Measurements from ENCODE around the gene ABTB2. TPM values are rescaled to one million over a fixed set of nuclear protein-coding genes. Genes with fewer than 3 reads are reported as not detected.

ABTB2 gene
- total RNA-seq, 1 experiment from 2014 or later: 5.5 TPM

DNA sequence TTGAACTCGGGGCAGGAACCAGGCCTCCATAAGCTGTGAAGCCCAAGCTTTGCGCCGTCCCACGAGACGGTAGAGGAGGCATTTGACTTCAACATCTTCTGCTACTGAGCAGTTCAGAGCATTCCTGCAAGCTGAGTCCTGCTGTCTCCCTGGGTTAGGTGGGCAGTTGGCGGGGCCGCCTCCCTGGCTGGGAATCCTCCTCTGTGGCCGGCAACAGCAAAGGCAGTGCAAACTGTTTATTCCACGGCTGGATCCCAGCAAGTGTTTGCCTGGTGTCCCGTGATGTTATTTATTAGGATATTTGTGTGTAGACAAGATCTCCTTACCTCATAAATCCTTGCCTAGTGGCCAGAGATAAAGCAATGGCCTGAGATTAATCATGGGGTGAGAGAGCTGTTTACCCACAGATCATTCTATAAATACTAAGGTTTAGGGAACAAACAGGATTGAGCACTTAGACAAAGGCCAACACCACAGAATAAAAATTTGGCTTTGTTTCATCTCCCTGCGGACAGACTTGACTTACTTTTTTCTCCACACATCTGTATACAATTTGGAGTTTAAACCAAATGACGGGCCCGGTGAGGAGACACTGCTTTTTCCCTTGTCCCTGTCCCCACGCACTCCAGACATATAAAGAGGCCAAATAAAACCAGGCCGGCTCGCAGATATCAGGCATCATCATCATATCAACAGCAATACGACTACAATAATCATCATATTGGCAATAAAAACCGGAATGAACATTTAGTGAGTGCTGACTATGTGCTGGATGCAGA, 189.0 kb downstream of the ABTB2 start:
- H3K27me3 ChIP-seq (ENCODE audit: insufficient read depth, low read length): no peaks in the 10 kb centered on the region; the same call in 1 of the 2 replicates
- no peak overlapping the region for H2AFZ ChIP-seq (ENCODE audit: low read length)
- H3K14ac ChIP-seq (ENCODE audit: insufficient read depth, low read length): no peak overlapping the region
- H2BK120ac ChIP-seq (ENCODE audit: low read depth, low read length, poor library complexity, severe bottlenecking): no peak overlapping the region
- no peak overlapping the region for H2BK5ac ChIP-seq (ENCODE audit: insufficient read length, low read length)
- no peak overlapping the region for H3K4me2 ChIP-seq (ENCODE audit: insufficient read depth, insufficient read length, low read length)
- H2AK5ac ChIP-seq (ENCODE audit: insufficient read length, low read length): no peak overlapping the region
- DNase-seq: no peak
- no peak overlapping the region for H2BK15ac ChIP-seq (ENCODE audit: low read depth, low read length)
- H3K23ac ChIP-seq (ENCODE audit: insufficient read length, low read depth, low read length): no peak overlapping the region
- no peak overlapping the region for H3K4ac ChIP-seq (ENCODE audit: low read depth, low read length)
- no peaks in the 10 kb centered on the region for H3K79me1 ChIP-seq (ENCODE audit: insufficient read depth, low read depth, low read length, poor library complexity, severe bottlenecking)
- H3K4me3 Mint-ChIP-seq: no peak overlapping the region
- no peaks in the 10 kb centered on the region for H3K9me3 Mint-ChIP-seq
- TF ChIP-seq, protein P1, sequence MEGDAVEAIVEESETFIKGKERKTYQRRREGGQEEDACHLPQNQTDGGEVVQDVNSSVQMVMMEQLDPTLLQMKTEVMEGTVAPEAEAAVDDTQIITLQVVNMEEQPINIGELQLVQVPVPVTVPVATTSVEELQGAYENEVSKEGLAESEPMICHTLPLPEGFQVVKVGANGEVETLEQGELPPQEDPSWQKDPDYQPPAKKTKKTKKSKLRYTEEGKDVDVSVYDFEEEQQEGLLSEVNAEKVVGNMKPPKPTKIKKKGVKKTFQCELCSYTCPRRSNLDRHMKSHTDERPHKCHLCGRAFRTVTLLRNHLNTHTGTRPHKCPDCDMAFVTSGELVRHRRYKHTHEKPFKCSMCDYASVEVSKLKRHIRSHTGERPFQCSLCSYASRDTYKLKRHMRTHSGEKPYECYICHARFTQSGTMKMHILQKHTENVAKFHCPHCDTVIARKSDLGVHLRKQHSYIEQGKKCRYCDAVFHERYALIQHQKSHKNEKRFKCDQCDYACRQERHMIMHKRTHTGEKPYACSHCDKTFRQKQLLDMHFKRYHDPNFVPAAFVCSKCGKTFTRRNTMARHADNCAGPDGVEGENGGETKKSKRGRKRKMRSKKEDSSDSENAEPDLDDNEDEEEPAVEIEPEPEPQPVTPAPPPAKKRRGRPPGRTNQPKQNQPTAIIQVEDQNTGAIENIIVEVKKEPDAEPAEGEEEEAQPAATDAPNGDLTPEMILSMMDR (conservative IDR thresholded peaks at IDR 0.05): no peak
- H3K18ac ChIP-seq (ENCODE audit: insufficient read length, low read depth, low read length): no peak overlapping the region
- no peak overlapping the region for H2BK12ac ChIP-seq (ENCODE audit: insufficient read length, low read depth, low read length)
- peaks cover 0 to 3% (median 0%) of the 10 kb centered on the region in 3 experiments; a peak in 2 of 7 replicates for H3K36me3 Mint-ChIP-seq (ENCODE audit: insufficient read depth in 1 of 3, low read depth in 3 of 3)
- no peak overlapping the region for H4K8ac ChIP-seq (replicated peaks; ENCODE audit: insufficient read length, low read depth, low read length)
- no peak overlapping the region for H3T11ph ChIP-seq (ENCODE audit: low read length)
- H3K4me1 Mint-ChIP-seq: 0 out of 4 replicates have a peak, but pooled peaks cover 0 to 3% of the 10 kb centered on the region in 2 experiments
- H4K91ac ChIP-seq (ENCODE audit: insufficient read length, low read depth, low read length): no peak overlapping the region
- no peaks in the 10 kb centered on the region for H3K79me2 ChIP-seq (ENCODE audit: insufficient read depth, low read length)
- H3K27ac Mint-ChIP-seq: no peak overlapping the region; a peak in 1 of 7 replicates
- no peak overlapping the region for H3K27ac ChIP-seq (ENCODE audit: insufficient read length, low read depth, low read length)
- H3K4me1 ChIP-seq (ENCODE audit: insufficient read depth, low read length): no peaks in the 10 kb centered on the region
- H3K9ac ChIP-seq (ENCODE audit: extremely low read depth, insufficient read length, low read length): no peak overlapping the region
- no peak overlapping the region for H2BK20ac ChIP-seq (ENCODE audit: low read depth, low read length, poor library complexity, severe bottlenecking)
- H3K23me2 ChIP-seq (ENCODE audit: insufficient read length, low read depth, low read length, poor library complexity, severe bottlenecking): no peaks in the 10 kb centered on the region
- no peak overlapping the region for H3K56ac ChIP-seq (ENCODE audit: insufficient read length, low read depth, low read length)
- no peak overlapping the region for H4K5ac ChIP-seq (ENCODE audit: insufficient read length, low read depth, low read length)
- H3K9me3 ChIP-seq (ENCODE audit: control insufficient read depth, low read depth, low read length): no peaks in the 10 kb centered on the region
- no CpG with 5 or more reads among the region's 18 CpGs for WGBS (ENCODE audit: extremely low coverage, insufficient read length, low lambda C conversion rate)
- peaks cover 5% of the 10 kb centered on the region; the same call in 1 of the 2 replicates for H3K27me3 Mint-ChIP-seq (ENCODE audit: low read depth)
- no peaks in the 10 kb centered on the region for H4K20me1 ChIP-seq (ENCODE audit: control insufficient read depth, insufficient read depth, insufficient read length)
